Activated CD4-positive, alpha-beta T cell treated with anti-CD3 and anti-CD28 coated beads, Interleukin-2, amount 50 U/mL, for 48 hours (primary cell): Measurements from ENCODE around the gene GID4.
A peak's percentile ranks its signal among the peaks of the same experiment; 100 is the strongest.
"Not testable (repeated sequence)": the region's sequence is repeated elsewhere in the genome, so short reads cannot be mapped to it uniquely, and the experiment has no call there.

Source experiments
- DNase-seq, 2 experiments: peaks; one replicate each; pipeline ENCODE4 v3.0.0-alpha.2; 2020

Gene GID4

GRCh38 chr17:18038861-18039534, at the start of gene GID4, which contains the start of gene ATPAF2:
Gene GID4 (plus strand): TSS chr17:18039408. CDS start chr17:18039465, 57 bp downstream.
Gene ATPAF2 (minus strand): TSS chr17:18039168. CDS start chr17:18039013, 155 bp downstream.
- DNase-seq: peak; percentile 99 to 100

- no peak for DNase-seq
These were observed 49.6 kb upstream of the GID4 start for GRCh38 chr17:17989618-17990017.

- DNase-seq: no peak
These were observed 48.9 kb upstream of the GID4 start for GRCh38 chr17:17990282-17990681.

GRCh38 chr17:17993366-17993765, 45.8 kb upstream of the GID4 start:
- DNase-seq: no peak

GRCh38 chr17:17993852-17994251, 45.4 kb upstream of the GID4 start:
- DNase-seq: no peak

- peak; percentile 13 to 18 for DNase-seq
These were observed 44.7 kb upstream of the GID4 start for GRCh38 chr17:17994271-17995069.

DNA sequence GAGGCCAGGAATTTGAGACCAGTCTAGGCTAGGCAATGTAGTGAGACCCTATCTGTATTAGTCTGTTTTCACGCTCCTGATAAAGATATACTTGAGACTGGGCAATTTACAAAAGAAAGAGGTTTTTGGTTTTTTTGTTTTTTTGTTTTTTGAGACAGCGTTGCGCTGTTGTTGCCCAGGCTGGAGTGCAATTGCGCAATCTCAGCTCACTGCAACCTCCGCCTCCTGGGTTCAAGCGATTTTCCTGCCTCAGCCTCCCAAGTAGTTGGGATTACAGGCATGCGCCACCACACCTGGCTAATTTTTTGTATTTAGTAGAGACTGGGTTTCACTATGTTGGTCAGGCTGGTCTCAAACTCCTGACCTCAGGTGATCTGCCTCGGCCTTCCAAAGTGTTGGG, 43.3 kb upstream of the GID4 start:
- not testable (repeated sequence) for DNase-seq

GRCh38 chr17:17998934-17999333, 40.3 kb upstream of the GID4 start:
- no peak for DNase-seq

DNA sequence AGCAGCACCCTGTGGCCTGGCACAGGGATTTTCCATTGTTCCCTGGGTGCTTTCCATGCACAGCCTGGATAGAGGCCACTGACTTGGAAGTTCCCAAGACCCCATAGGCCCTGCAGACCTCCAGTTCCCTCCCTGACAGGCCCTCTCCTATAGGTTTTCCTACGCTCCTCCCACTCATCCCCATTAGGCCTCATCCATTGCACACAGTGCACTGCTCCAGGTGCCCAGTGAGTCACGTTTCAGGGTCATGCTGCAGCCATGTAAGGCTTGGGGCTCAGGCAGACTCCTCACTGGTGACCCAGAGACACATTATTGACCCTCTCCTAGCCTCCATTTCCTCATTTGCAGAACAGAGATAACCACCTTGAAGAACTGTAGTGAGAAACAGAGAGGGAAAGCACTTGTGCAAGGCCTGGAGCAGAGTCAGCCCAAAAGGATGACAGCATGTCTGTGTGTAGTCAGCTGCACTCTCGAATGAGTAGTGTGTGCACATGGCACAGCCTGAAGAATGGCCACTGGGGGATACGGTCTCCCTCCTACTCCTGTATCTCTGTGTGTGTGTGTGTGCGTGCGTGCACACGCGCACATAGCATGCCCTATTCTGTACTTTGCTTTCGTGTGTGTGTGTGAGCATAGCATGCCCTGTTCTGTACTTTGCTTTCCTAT, 39.7 kb upstream of the GID4 start:
- no peak for DNase-seq

DNA sequence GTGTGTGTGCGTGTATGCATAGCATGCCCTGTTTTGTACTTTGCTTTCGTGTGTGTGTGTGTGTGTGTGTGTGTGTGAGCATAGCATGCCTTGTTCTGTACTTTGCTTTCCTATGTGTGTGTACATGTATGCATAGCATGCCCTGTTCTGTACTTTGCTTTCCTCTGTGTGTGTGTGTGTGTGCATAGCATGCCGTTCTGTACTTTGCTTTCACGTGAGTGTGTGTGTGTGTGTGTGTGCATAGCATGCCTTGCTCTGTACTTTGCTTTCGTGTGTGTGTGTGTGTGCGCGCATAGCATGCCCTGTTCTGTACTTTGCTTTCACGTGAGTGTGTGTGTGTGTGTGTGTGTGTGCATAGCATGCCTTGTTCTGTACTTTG, 39.2 kb upstream of the GID4 start:
- no peak for DNase-seq

GRCh38 chr17:18002171-18002570, 37.0 kb upstream of the GID4 start:
- no peak for DNase-seq

DNA sequence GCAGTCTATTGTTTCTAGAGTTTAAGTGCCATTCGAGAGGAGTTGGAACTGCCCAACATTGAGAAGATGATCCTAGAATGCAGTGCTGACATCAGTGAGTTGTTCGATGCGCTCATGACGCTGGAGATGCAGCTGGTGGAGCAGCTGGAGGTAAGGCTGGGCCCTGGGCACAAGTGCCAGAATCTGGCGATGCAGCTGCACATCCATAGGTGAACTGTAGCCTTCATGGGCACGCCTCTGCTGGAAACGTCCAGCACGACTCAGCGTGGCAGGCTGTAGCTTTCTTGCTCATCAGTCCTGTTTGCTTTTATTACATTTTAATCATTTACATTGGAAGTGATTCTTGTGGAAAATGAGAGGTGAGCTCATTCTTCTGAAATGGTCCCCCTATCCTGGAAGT, 34.9 kb upstream of the GID4 start:
- no peak for DNase-seq

DNA sequence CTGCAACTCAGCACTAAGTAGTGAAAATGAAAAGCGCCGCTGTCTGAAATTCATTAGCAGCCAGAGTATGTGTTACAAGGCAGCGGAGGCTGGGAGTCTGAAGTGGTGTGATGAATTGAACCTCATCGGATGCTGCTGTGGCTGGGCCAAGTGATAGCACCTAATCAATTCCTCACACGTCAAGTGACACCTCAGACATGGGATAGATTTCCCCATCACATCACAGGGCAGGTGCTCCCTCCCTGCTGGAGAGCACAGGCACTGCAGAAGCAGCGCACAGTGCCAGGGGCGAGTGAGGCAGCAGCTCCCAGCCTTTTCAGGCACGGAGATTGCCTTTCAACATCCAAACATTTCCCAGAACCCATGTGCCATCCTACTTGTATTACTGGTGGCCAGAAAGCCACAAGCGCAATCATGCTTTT, 34.3 kb upstream of the GID4 start:
- no peak for DNase-seq

DNA sequence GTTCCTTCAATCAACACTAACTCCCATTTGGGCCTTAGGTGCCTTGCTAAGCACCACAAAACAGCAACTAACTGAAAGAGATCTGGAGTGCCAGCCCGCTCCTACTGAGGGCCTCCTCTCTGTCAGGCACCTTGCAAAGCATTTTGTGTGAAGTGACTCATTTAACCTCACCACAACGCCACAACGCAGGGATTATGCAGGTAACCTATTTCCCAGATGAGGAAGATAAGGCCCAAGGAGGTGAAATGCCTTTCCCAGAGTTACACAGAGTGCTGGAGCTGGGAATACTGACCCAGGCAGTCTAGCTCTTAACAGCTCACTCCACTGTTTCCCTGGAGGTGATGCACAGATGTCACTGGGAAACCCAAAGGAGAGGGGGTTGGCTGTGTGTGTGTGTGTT, 33.7 kb upstream of the GID4 start:
- no peak for DNase-seq

- no peak for DNase-seq
These were observed 32.5 kb upstream of the GID4 start for GRCh38 chr17:18006495-18007239.

GRCh38 chr17:18008496-18009268, 30.5 kb upstream of the GID4 start:
- no peak for DNase-seq

GRCh38 chr17:18009609-18010420, 29.4 kb upstream of the GID4 start:
- no peak for DNase-seq

DNA sequence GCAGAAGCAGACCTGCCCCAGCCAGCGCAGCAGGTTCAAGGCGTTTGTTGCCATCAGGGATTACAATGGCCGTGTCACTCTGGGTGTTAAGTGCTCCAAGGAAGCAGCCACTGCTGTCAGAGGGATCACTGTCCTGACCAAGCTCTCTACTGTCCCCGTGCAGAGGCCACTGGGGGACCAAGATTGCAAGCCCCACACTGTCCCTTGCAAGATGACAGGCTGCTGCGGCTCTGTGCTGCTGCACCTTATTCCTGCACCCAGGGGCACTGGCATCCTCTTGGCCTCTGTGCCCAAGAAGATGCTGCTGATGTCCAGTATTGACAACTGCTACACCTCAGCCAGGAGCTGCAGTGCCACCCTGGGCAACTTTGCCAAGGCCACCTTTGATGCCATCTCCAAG, 27.9 kb upstream of the GID4 start:
- no peak for DNase-seq

- no peak for DNase-seq
These were observed 25.2 kb upstream of the GID4 start for GRCh38 chr17:18014006-18014405.

DNA sequence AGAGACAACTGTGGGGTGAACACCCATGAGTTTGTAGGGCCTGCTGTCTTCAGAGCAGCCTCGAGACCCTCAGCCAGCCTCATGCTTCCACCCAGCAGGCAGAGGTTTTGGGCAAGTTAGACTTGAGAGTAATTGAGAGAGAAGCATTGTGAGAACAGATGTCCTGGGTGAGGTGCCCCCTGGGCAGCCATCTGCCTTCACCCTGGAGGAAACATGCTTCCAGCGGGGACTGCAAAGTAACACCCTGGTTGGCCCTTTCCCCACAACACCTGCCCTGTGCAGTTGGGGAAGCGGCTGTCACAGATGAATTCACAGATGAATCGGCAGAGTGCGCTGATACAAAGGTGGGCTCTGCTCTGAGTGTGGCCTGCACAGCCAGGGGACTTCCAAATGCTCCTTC, 23.6 kb upstream of the GID4 start:
- no peak for DNase-seq

DNA sequence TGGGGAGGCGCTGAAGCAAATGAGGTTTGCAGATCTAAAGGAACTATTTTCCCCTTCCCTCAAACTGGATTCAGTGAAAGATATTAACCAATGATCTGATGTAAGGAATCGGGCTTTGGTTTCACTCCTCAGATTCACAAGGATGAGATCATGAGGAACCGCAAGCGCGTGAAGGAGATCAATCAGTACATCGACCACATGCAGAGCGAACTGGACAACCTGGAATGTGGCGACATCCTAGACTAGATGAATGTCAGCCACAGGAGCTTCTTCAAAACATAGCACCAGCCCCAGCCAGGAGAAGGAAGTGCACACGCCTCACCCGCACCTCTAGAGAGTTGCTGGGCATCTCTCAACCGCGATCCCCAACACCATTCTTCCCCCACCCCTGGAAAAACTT, 22.8 kb upstream of the GID4 start:
- no peak for DNase-seq
